Superior temporal gyrus (tissue), 1 donor: ENCODE results near the gene MYH14.

Experiments used
- DNase-seq: peaks from one replicate; pipeline ENCODE4 v3.0.0-alpha.2; 2016; ENCODE audit errors: extremely low spot score

MYH14 gene

DNA sequence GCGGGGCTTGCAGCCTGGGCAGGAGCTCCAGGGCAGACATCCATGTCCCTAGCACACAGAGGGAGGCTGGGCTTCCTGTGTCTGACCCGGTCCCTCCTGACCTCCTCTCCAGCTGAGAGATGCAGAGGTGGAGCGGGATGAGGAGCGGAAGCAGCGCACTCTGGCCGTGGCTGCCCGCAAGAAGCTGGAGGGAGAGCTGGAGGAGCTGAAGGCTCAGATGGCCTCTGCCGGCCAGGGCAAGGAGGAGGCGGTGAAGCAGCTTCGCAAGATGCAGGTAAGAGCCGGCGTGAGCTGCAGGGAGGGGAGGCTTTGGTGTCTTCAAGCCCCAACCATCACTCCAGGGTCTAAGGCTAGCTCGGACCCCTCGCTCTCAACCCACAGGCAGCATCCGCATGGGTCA lies 87.4 kb downstream of the MYH14 start:
- DNase-seq = no peak

DNA sequence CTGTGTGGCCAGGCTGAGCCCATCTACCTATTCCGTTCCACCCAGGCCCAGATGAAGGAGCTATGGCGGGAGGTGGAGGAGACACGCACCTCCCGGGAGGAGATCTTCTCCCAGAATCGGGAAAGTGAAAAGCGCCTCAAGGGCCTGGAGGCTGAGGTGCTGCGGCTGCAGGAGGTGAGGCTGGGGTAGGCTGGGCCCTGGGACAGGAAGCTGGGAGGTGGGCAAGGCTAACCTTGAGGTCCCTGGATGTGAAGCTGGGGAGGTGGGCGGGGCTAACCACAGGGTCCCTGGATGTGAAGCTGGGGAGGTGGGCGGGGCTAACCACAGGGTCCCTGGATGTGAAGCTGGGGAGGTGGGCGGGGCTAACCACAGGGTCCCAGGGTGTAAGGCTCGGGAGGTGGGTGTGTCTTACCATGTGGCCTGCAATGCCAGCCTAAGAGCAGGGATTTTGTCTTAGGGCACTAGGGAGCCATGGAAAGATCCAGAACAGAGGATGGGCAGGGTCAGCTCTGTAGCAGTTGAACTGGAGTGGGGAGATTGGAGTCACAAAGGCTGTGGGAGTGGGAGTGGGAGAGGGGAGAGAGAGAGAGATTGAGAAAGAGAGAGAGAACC lies 88.9 kb downstream of the MYH14 start:
- no peak for DNase-seq

DNA sequence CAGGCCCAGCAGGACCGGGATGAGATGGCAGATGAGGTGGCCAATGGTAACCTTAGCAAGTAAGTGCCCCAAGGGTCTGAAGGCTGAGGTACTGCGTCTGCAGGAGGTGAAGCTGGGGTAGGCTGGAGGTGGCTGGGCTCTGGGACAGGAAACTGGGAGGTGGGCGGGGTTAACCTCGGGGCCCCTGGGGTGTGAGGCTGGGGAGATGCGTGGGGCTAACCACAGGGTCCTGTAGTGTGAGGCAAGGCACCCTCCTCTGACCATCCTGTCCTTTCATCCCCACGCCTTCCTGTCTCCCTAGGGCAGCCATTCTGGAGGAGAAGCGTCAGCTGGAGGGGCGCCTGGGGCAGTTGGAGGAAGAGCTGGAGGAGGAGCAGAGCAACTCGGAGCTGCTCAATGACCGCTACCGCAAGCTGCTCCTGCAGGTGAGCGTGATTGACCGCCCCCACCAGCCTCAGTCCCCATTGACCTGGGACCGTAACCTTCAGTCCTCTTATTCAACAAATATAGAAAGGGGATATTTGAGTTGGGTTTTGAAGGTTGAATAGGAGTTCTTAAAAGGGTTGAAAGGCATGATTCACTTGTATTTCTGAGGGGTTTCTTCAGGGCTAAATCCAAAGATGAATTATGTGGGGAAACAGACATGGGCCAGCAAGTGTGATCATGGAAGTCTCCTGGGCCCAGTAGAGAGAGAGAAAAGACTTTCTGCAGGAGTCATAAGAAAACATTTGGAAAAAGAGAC lies 90.0 kb downstream of the MYH14 start:
- DNase-seq = no peak

DNA sequence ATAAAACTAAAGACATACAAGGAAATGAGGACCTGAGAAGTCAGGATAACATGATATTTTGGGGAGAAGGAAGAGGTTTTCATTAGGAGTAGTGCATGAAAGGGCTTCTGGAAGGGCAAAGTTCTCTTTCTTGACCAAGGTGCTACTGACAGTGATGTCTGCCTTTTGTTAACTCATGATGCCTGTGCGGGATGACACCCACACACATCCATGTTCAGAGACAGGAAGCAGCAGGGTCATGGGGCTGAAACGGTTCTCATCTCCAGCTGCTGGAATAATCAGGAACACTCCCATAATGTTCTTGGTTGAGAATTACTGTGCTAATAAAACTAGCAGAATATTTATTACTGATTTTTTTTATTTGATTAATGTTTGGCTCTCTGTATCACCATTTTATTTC lies 96.6 kb downstream of the MYH14 start:
- DNase-seq = no peak

DNA sequence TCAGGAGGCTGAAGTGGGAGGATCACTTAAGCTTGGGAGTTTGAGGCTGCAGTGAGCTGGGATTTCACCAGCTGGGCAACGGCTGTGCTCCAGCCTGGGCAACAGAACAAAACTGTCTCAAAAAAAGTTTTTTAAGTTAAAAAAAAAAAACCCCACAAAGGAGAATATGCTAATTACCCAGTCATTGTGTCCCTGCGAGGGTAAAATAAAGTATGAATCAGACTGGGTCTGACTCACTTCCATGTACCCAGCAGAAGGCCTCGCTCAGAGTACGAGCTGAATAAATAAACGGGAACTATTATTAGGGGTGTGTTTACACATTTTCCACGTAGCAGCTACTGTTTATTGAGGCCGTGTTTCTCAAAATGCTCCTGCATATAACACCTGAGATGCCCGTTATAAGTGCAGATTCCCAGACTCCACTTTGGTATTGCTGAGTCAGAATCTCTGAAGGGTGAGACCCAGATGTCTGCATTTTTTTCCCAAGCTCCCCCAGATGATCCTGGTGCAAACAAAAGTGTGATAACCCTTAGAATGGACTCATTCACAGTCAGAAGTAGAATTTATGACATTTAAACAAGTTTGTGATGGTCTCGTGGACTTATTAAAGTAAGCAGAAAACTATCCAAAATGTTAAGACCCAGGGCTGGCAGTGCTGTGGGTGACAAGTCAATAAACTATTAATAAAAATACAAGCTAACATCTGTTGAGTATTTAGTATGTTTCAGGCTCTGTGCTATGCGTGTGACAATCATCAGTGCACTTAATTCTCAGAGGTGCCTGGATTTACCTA lies 97.6 kb downstream of the MYH14 start:
- peak; percentile 26 for DNase-seq

DNA sequence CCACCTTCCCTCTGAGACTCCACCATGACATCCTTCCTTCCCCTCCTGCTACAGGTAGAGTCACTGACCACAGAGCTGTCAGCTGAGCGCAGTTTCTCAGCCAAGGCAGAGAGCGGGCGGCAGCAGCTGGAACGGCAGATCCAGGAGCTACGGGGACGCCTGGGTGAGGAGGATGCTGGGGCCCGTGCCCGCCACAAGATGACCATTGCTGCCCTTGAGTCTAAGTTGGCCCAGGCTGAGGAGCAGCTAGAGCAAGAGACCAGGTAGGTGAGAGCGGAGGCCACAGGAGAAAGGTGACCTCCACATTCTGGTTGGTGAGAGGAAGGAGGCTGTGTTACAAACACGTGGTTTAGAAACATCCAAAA lies 98.2 kb downstream of the MYH14 start:
- DNase-seq = no peak

DNA sequence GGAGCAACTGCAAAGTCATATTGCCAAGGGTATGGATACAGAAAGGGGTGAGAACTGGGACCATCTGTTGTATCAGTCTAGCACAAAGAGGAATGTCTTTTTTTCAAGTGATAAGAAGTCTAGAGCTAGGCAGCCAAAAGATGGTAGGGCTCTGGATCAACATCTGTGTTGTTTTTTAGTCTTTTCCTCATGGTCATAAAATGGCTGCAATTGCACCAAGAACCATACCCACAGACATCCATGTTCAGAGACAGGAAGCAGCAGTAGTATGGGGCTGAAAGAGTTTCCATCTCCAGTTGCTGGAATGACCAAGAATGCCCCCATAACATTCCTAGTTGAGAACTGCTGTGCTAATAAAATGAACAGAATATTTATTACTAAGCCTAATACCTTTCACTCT lies 100.1 kb downstream of the MYH14 start:
- DNase-seq = no peak

DNA sequence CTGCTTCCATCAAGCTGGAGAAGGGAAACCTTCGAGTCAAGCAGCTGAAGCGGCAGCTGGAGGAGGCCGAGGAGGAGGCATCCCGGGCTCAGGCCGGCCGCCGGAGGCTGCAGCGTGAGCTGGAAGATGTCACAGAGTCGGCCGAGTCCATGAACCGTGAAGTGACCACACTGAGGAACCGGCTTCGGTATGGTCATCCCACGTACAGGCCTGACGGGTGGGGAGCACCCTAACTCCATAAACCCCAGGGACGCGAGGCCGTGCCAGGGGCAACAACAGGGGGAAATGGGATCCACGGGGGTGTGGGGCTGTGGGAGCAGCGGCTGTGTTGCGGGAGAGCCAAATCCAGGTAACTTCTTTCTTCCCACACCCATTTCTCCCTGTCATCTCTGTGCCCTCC lies 105.6 kb downstream of the MYH14 start:
- no peak for DNase-seq

DNA sequence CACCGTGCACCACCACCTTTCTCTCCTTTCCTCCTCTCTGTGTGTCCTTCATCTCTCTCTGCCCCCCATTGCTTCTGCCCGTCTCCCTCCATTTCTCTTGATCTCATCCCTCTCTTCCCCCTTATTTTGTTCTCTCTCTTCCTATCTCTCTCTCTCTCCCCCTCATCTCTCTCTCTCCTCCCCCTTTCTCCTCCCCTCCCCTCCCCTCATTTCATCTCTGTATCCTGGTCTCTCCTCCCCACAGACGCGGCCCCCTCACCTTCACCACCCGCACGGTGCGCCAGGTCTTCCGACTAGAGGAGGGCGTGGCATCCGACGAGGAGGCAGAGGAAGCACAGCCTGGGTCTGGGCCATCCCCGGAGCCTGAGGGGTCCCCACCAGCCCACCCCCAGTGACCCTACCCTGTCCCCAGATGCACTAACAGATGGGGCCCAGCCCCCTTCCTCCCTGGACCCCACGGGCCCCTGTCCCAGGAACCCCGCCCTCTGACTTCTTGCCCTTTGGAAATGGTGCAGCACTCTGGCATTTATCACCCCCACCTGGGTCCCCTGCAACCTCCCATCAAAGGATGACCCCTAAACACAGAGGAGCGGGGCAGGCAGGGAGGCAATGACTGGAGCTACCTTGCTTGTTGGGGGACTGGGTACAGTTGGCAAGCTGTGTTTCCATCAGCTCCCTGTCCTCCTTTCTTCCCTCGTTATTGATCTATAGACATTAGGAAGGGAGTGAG lies 106.1 kb downstream of the MYH14 start:
- DNase-seq = no peak

DNA sequence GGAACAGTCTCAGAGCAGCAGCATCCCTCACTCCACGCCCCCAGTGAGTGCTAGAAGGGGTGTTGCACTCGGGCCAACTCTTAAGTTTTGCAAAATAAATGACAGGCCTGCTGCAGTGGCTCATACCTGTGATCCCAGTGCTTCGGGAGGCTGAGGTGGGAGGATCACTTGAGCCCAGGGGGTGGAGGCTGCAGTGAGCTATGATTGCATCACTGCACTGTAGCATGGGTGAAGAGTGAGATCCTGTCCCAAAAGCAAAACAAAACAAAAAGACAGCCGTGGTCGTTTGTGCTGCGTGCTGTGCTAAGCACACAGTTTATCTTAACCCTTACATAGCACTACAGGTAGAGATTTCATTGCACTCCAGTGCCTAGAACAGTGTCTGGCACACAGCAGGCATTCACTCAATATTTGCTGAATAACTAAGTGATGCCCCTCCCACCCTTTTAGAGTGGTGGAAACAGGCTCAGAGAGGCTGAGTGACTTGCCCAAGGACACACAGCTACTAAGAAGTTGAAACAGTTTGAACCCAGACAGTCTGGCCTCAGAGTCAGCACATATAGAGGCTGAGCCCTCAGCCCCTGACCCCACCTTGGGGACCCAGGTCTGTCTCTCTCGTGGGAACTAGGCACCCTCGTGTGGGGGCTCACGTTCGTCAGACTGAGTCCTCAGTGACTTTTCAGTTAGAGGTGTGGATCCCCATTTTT lies 107.5 kb downstream of the MYH14 start:
- DNase-seq = no peak

DNA sequence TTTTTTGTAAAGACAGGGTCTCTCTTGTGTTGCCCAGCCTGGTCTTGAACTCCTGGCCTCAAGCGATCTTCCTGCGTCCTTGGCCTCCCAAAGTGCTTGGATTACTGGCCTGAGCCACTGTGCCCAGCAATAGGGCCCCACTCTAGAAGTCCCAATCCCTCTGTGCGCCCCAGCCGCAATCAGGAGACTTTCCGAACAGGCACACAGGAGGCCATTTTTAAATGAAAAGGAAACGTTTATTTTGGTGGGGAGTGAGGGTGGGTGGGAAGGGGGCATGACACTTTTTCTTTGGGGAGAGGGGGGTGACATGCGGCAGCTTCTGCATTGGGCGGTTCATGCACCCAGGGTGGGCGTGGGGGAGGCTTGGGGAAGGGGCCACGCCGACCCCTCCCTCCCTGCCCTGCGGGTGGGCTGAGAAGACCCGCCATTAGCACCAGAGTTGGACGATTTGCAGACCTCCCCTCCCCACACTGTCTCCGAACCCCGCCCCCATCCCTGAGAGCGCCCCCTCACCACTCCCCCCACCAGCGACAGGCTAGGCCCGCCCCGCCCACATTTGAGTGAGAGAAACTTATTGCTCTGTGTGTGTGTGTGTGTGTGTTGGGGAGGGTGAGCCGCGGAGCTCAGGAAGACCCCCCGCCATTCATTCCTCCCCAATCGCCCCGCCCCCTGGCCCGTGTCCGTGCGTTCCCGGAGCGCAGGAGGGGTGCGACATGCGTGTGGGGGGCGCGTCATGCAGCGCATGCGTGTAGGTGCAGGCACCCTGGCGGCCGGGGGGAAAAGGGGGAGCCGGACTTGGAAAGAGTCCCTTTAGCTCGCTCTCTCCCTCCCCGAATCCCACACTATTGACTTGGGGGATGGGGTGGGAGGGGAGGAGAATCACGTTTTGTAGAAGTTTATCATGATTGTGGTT lies 108.6 kb downstream of the MYH14 start:
- no peak for DNase-seq

DNA sequence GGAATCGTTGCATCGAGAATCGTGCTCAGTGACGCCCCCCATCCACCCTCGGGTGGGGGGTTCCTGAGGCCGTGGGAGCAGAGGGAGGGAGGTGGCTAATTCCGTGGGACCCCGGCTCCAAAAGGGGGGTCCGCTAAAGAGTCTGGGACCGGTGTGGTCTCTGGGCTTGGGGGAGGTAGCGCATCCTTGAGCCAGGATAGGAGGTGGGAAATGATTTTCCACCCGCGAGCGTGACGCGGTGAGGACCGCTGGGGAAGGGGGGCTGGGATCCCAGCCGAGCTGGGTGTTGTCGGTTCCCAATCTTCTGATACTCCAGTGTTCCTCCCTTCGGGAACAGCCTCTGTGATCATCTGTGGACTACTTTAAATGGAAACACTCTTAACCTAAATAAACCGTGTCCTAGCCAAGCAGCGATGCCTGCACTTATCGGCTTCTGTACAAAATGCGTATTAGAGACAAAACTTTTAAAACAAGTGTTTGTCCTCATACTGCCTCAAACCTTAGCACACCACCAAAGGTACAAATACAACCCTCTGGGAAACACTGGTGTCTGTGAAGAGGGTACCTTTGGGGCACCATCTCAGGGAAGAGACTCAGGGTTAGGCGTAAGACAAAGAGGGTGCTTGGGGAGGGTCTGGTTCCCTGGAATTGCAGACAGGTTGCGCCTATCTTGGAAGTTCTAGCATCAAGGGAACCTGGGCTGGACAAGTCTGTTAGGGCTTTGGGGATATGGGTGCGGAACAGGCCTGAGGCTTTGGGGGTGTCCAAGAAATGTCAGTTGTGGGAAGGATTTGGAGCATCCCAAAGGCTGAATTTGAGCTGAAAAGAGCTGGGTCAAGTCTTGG lies 109.8 kb downstream of the MYH14 start:
- no peak for DNase-seq

DNA sequence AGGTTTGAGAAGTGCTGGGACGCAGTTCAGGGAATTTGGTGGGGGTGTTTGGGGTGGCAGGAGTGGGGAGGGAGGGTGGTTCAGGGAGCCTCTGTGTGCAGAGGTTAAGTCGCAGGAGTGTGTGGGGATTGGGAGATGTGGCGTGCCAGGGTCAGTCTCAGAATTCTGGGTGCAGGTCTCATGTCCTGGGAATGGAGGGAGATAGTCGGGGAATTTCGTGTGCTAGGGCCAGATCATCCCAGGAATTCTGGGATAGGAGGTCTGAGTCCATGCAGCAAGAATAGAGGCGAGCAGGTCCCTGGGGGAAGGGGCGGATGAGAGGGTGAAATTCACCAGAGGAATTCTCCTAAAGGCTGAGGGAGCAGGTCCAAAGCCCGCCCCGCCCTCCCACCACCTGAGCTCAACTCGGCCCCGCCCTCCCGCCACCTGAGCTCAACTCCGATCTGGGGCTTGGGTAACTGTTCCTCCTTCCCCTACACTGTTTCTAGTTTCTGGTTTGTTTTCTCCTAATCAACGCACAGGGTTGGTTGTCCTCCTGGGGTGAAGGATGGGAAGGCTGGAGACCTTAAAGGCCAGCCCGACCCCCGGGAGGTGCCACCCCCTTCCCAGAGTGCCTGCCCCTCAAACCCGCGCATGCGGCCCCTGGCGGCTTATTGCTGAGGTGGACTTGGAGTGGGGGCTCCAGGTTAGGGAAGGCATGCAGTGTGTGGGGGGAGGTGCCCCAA lies 110.6 kb downstream of the MYH14 start:
- DNase-seq = no peak

DNA sequence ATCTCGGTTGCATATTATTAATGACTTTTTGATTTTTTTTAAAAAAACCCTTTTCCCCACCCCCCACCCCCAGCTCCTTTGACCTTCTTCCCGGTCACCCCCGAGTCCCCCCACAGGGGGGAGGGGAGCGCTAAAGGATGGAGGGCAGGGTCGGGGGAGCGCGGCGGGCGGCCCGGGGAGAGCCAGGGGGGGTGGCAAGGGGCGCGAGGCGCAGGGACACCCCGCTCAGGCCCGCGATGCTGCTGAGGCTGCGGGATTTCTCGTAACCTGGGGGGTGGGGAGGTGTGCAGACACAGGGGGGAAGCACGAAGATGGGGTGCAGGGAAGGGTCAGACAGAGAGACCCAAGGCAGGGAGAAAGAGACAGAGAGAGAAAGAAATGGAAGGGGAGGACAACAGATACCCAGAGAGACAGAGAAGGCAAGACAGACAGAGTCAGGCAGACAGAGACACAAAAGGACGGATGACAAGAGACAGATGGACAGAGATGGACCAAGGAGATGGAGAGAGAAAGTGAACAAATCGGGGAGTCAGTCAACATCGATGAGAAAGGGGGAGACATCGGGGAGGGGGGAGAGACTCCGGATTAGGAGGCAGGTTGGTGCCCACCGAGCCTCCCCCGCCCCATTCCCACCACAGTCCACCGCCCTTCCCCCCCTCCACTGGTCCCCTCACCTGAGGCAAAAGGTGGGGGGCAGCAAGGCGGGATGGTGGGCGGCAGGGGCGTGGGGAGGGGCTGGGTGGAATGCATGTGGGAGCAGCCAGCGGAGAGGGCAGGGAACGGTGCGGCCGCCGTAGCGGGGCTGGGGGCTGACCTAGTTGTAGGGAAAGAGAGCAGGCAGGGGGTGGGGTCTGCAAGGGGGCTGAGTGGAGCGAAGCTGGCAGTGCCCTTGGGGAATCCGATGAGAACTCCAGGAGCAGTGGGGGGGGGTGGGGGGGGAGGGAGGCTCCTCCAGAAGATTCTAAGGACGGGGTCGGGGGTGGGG lies 111.6 kb downstream of the MYH14 start:
- no peak for DNase-seq

DNA sequence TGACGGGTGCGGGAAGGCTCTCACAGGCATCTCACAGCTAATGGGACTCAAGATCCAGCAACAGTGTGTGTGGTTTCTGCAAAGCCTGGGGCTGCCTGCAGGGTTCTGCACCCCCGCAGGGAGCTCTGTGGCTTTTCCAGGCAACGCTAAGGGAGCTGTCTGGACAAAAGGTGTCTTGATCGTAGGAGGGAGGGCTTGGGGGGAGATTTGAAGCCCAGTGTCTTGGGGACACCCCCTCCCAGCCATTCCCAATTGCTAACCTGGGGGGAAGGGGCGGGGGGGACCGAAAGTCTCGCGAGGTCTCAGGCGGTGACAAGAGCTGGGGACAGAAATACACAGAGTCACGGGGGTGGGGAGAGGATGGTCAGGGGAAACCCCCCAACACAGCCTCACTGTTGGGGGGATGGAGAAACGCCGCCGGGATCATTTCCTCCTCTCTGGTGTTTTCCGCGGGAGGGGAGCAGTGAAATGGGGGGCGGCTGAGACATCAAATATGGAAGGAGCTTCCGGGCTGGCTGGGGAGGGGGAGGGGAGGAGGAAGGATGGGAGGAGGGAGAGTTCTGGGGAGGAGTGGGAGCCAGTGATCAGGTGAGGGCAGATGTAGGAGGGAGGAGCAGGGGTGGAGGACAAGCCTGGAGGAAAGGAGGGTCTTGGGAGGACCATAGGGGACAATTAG lies 112.5 kb downstream of the MYH14 start:
- no peak for DNase-seq

DNA sequence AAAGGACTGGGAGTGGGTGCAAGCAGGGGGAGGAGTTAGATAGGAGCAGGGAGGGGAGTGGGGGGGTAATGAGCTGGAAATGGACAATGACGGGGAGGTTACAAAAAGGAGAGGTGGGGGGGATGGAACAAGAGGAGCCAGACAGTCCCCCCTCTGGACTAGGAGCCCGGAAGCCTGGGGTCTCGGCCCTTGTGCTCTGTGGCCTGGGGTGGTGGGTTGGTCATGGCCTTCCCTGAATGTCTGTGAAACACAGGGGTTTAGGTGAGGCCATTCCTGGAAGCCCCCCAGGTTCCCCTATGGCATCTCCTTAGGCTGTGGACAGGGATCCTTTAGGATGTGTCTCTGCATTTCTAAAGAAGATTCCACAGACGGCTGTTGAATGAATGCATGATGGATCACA lies 113.7 kb downstream of the MYH14 start:
- DNase-seq = no peak

DNA sequence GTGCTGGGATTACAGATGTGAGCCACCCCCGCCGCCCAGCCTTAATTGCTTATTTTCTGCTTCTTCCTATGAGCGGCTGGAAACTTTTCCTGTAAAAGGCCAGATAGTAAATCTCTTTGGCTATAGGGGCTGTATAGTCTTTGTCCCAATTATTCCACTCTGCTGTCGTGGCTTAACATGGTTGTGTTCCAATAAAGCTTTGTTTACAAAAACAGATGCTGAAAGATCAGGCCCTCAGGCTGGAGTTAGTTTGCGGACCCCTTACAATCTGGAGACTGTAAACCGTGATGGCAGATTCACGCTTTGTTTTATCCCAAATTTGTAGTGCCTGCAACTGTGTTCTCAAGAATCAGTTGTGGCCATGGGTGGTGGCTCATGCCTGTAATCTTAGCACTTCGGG lies 115.0 kb downstream of the MYH14 start:
- no peak for DNase-seq
